GM12878 (cell line): ENCODE measurements around the gene MKRN1. TPM values are rescaled to one million over a fixed set of nuclear protein-coding genes. Genes with fewer than 3 reads are reported as not detected.

Experiments
- ATAC-seq: fragments of 200-7000 bp; cut with Tn5 transposase; 3 replicates; pipeline ENCODE4 v1.9.1; 2020; ENCODE audit warnings: mild to moderate bottlenecking, moderate library complexity
- BruUV-seq: library from RNA; stranded (reverse); fragments of 400-500 nt; replicated peaks from 2 replicates; lab custom pipeline; 2021; lab: Mats Ljungman, UMichigan
- CTCF ChIA-PET: fragments of 300-600 bp; sonication (Branson Sonifier 250); formaldehyde crosslinking; extraction: SDS; loops from one replicate; lab custom pipeline; 2021; ENCODE audit warnings: inconsistent platforms; lab: Yijun Ruan, JAX
- POLR2A ChIA-PET: fragments of 350-600 bp; formaldehyde crosslinking; extraction: SDS; loops from one replicate; lab custom pipeline; 2021; ENCODE audit warnings: inconsistent platforms; lab: Charles Lee
- RAD21 ChIA-PET: fragments of 300-600 bp; sonication (Branson Sonifier 250); formaldehyde crosslinking; loops from one replicate; lab custom pipeline; 2023; ENCODE audit warnings: antibody characterized with exemption; ENCODE audit not compliant: unreplicated experiment; lab: Charles Lee
- SMC1A ChIA-PET: fragments of 300-600 bp; sonication (Branson Sonifier 250); formaldehyde crosslinking; loops from one replicate; lab custom pipeline; 2023; ENCODE audit not compliant: unreplicated experiment, uncharacterized antibody; lab: Charles Lee
- DNase-seq: peaks from one replicate; pipeline ENCODE4 v3.0.0-alpha.2; 2011; ENCODE audit warnings: low read depth, low spot score
- FAIRE-seq: peaks from 3 replicates; lab custom pipeline; 2011; peaks lifted over from hg19 to GRCh38; lab: Jason Lieb, UNC
- H2AFZ ChIP-seq: 2 replicates; pipeline ENCODE4 v1.6.0; 2011; ENCODE audit warnings: low read depth, low read length, control low read depth; ENCODE audit not compliant: control insufficient read depth
- H3K27ac ChIP-seq: 2 replicates; pipeline ENCODE4 v1.5.1; 2011; ENCODE audit warnings: control low read depth; ENCODE audit not compliant: control insufficient read depth, insufficient read depth
- H3K27me3 ChIP-seq, 2 experiments: replicated peaks in 1 of 2; 2 replicates each; pipeline versions ENCODE4 v1.6.0 to v1.6.1; 2011; ENCODE audit warnings: low read length in 1 of 2; ENCODE audit not compliant: control insufficient read depth in 2 of 2, insufficient read depth in 2 of 2
- H3K36me3 ChIP-seq, 2 experiments: 2 replicates each; pipeline ENCODE4 v1.5.1; 2011; ENCODE audit warnings: low read length in 1 of 2; ENCODE audit not compliant: control insufficient read depth in 2 of 2, insufficient read depth in 2 of 2
- H3K4me1 ChIP-seq: 2 replicates; pipeline ENCODE4 v1.6.1; 2011; ENCODE audit warnings: mild to moderate bottlenecking, low read length, moderate library complexity, mixed read lengths; ENCODE audit not compliant: control insufficient read depth, insufficient read depth
- H3K4me2 ChIP-seq: 2 replicates; pipeline ENCODE4 v1.6.0; 2011; ENCODE audit warnings: control low read depth; ENCODE audit not compliant: control insufficient read depth, insufficient read depth
- H3K4me3 ChIP-seq: fragments of 200-600 bp; sonication (generic); 2 replicates; pipeline ENCODE4 v1.5.1; 2016
- H3K79me2 ChIP-seq: 2 replicates; pipeline ENCODE4 v1.6.0; 2011; ENCODE audit warnings: low read length; ENCODE audit not compliant: control insufficient read depth, insufficient read depth
- H3K9ac ChIP-seq: 2 replicates; pipeline ENCODE4 v1.8.0; 2011; ENCODE audit warnings: low read length, control low read depth, mixed read lengths; ENCODE audit not compliant: control insufficient read depth, insufficient read depth
- H3K9me3 ChIP-seq: replicated peaks from 3 replicates; pipeline ENCODE4 v1.5.1; 2011; ENCODE audit warnings: mild to moderate bottlenecking, low read length; ENCODE audit not compliant: control insufficient read depth, insufficient read depth
- H4K20me1 ChIP-seq: 2 replicates; pipeline ENCODE4 v1.6.0; 2011; ENCODE audit not compliant: control insufficient read depth, insufficient read depth
- ATF3 ChIP-seq: IDR thresholded peaks from 2 replicates; pipeline ENCODE4 v1.6.1; 2011; ENCODE audit warnings: low read depth, mild to moderate bottlenecking, low read length, moderate library complexity, borderline replicate concordance; ENCODE audit errors: extremely low read depth
- BHLHE40 ChIP-seq, 2 experiments: fragments of 450-650 bp in 1 of 2; IDR thresholded peaks; 2 replicates each; pipeline ENCODE4 v1.6.1; 2011 to 2017; ENCODE audit warnings: low read depth in 2 of 2, borderline replicate concordance in 1 of 2, improper control_type of control experiment in 1 of 2, low read length in 1 of 2, mild to moderate bottlenecking in 1 of 2
- DPF2 ChIP-seq: fragments of 450-650 bp; IDR thresholded peaks from 2 replicates; pipeline ENCODE4 v1.6.1; 2017; ENCODE audit warnings: mild to moderate bottlenecking
- HDGF ChIP-seq: fragments of 450-650 bp; IDR thresholded peaks from 2 replicates; pipeline ENCODE4 v1.6.1; 2016; ENCODE audit warnings: antibody characterized with exemption
- MTA2 ChIP-seq: fragments of 450-650 bp; IDR thresholded peaks from 2 replicates; pipeline ENCODE4 v1.6.1; 2016; ENCODE audit warnings: low read depth, mild to moderate bottlenecking, moderate library complexity
- RAD51 ChIP-seq: fragments of 450-650 bp; IDR thresholded peaks from 2 replicates; pipeline ENCODE4 v1.6.1; 2016; ENCODE audit warnings: moderate library complexity, mild to moderate bottlenecking, inconsistent platforms
- RUNX3 ChIP-seq: IDR thresholded peaks from 2 replicates; pipeline ENCODE4 v1.6.1; 2012; ENCODE audit warnings: low read length, inconsistent platforms
- STAT1 ChIP-seq: fragments of 450-650 bp; conservative IDR thresholded peaks from 2 replicates; pipeline ENCODE4 v1.6.1; 2014; ENCODE audit warnings: antibody characterized with exemption, mild to moderate bottlenecking
- STAT3 ChIP-seq: IDR thresholded peaks from 2 replicates; pipeline ENCODE4 v1.6.1; 2011; ENCODE audit warnings: low read depth, low read length, improper control_type of control experiment
- ZBTB40 ChIP-seq: fragments of 450-650 bp; IDR thresholded peaks from 2 replicates; pipeline ENCODE4 v1.6.1; 2016; ENCODE audit warnings: mild to moderate bottlenecking, moderate library complexity, borderline replicate concordance
- ZNF217 ChIP-seq: fragments of 450-650 bp; IDR thresholded peaks from 2 replicates; pipeline ENCODE4 v1.6.1; 2017; ENCODE audit warnings: antibody characterized with exemption, mild to moderate bottlenecking
- ZNF384 ChIP-seq: IDR thresholded peaks from 2 replicates; pipeline ENCODE4 v1.6.1; 2012; ENCODE audit warnings: low read depth, mild to moderate bottlenecking, low read length, improper control_type of control experiment, borderline replicate concordance
- WGBS: methylation state at CpG from one replicate; pipeline ENCODE4 v1.1.6; 2016; ENCODE audit warnings: low lambda C conversion rate; ENCODE audit not compliant: insufficient replicate concordance, insufficient coverage; ENCODE audit errors: missing lambda C conversion rate; 5-methylcytosine and 5-hydroxymethylcytosine counted together
- in situ Hi-C: fragments of 300-500 bp; cut with MboI; formaldehyde crosslinking; loops from 9 replicates; pipeline ENCODE4 v1.14.3; 2018; ENCODE audit warnings: mixed read lengths
- intact Hi-C: fragments of 100-400 bp; cut with micrococcal nuclease; formaldehyde crosslinking; loops from one replicate; pipeline ENCODE4 v1.14.2; 2022; ENCODE audit not compliant: unreplicated experiment
- polyA plus RNA-seq, 11 experiments: library from polyadenylated mRNA; depleted of rRNA in 4 of 11; unstranded in 6 of 11; stranded (reverse) in 5 of 11; fragments of >200 nt; fragmentation: Nextera tagmentation in 4 of 11; fragmentation: Illumina TruSeq in 1 of 11; extraction: Ambion mirVana in 4 of 11; extraction: Trizol in 1 of 11; gene quantifications; 1 replicate in 1 of 11; 2 replicates in 10 of 11; pipeline versions ENCODE4 v1.2.1 to v1.2.3, GENCODE V29; 2011 to 2016; ENCODE audit warnings: inconsistent platforms in 2 of 11, missing spikeins in 2 of 11, low read depth in 1 of 11
- total RNA-seq, 4 experiments: library from RNA; depleted of rRNA in 3 of 4; stranded (reverse); fragments of >200 nt in 3 of 4; fragmentation: Illumina TruSeq in 1 of 4; extraction: Trizol in 1 of 4; gene quantifications; 2 replicates each; pipeline versions ENCODE4 v1.2.1 to v1.2.3, GENCODE V29; 2013 to 2021

Gene MKRN1
- total and polyA plus RNA-seq, 10 of the 15 experiments (the other 5 are each of a cell fraction or from before 2014, with no cell fraction given): 19.1 to 61.3 (median 50.6) TPM

- intact Hi-C loops (no loop called here), in situ Hi-C loops (no loop called here)
- 80% methylated on average over 50 of the region's 51 CpGs for WGBS
- TF ChIP-seq RUNX3 (no peak), ZNF217 (no peak), RAD51 (no peak), STAT3 (no peak), DPF2 (no peak), STAT1 (no peak), BHLHE40 (IDR thresholded peaks at IDR 0.05; ENCODE audit: borderline replicate concordance in 1 of 2, low read depth in 2 of 2, low read length in 1 of 2) (no peak)
- H3K4me1 ChIP-seq: no peaks in the 10 kb centered on the region
- no peaks in the 10 kb centered on the region for H3K79me2 ChIP-seq
- no TSS peak for BruUV-seq
- RAD21 ChIA-PET: no interaction called here
- SMC1A ChIA-PET: no interaction called here
- POLR2A ChIA-PET: no interaction called here
- DNase-seq (no peak), FAIRE-seq (no peak), ATAC-seq (no peak)
- no peak overlapping the region for H3K27ac ChIP-seq
- no peaks in the 10 kb centered on the region for H3K9me3 ChIP-seq
- no peak overlapping the region for H3K4me2 ChIP-seq
- H2AFZ ChIP-seq: no peak overlapping the region
- H3K9ac ChIP-seq: no peak overlapping the region
- H3K4me3 ChIP-seq: no peak overlapping the region
- CTCF ChIA-PET: no interaction called here
- no peaks in the 10 kb centered on the region for H3K27me3 ChIP-seq
- H4K20me1 ChIP-seq: no peaks in the 10 kb centered on the region
- no peaks in the 10 kb centered on the region for H3K36me3 ChIP-seq
Measured at GRCh38 chr7:140435252-140435895, 43.9 kb downstream of the MKRN1 start.

- Histone ChIP-seq H3K4me2 (no peak overlapping the region), H3K27me3 (no peaks in the 10 kb centered on the region), H2AFZ (no peak overlapping the region), H3K9ac (no peak overlapping the region), H3K79me2 (no peaks in the 10 kb centered on the region), H4K20me1 (no peaks in the 10 kb centered on the region), H3K27ac (no peak overlapping the region), H3K9me3 (no peaks in the 10 kb centered on the region), H3K4me1 (no peaks in the 10 kb centered on the region), H3K36me3 (no peaks in the 10 kb centered on the region), H3K4me3 (no peak overlapping the region)
- no TSS peak for BruUV-seq
- no peak for DNase-seq
- 13% methylated on average over 3 of the region's 3 CpGs for WGBS
- no peak for FAIRE-seq
- POLR2A ChIA-PET: no interaction called here
- in situ Hi-C loops (no loop called here), intact Hi-C loops (no loop called here)
- SMC1A ChIA-PET: no interaction called here
- RAD21 ChIA-PET: interaction anchor here (0.7 kb wide), 1 partner anchor 18 kb away, joined by 4 read pairs; no protein-coding TSS in a partner anchor
- ATAC-seq: no peak
- CTCF ChIA-PET: no interaction called here
- no peak for TF ChIP-seq ZBTB40
- no peak for TF ChIP-seq ATF3
- TF ChIP-seq BHLHE40 (IDR thresholded peaks at IDR 0.05; ENCODE audit: borderline replicate concordance in 1 of 2, low read depth in 2 of 2, low read length in 1 of 2): no peak
- no peak for TF ChIP-seq ZNF384
- TF ChIP-seq HDGF: no peak
- TF ChIP-seq MTA2: no peak
Measured at GRCh38 chr7:140433396-140433795, 45.9 kb downstream of the MKRN1 start.
